Common myeloid progenitor, CD34-positive (primary cell): ENCODE data around the gene UBASH3B.

Source experiments
- CTCF ChIA-PET: fragments of 350-600 bp; sonication (Branson Sonifier 250); formaldehyde crosslinking; loops from one replicate; lab custom pipeline; 2021; ENCODE audit warnings: antibody characterized with exemption; lab: Charles Lee
- POLR2A ChIA-PET: fragments of 350-600 bp; sonication (Branson Sonifier 250); formaldehyde crosslinking; loops from one replicate; lab custom pipeline; 2021; ENCODE audit warnings: antibody characterized with exemption; lab: Charles Lee
- DNase-seq, 3 donors: peaks; one replicate each; pipeline versions ENCODE4 v3.0.0 to v3.0.0-alpha.2; 2013
- H3K27ac ChIP-seq, 2 experiments: 1 replicate in 1 of 2; 2 replicates in 1 of 2; pipeline ENCODE4 v1.7.0; 2013; ENCODE audit warnings: inconsistent platforms in 2 of 2, low read length in 2 of 2, mild to moderate bottlenecking in 2 of 2, low read depth in 1 of 2, moderate library complexity in 1 of 2; ENCODE audit not compliant: severe bottlenecking in 2 of 2, insufficient read depth in 1 of 2, poor library complexity in 1 of 2
- H3K27me3 ChIP-seq, 5 experiments: replicated peaks in 2 of 5; 1 replicate in 3 of 5; 2 replicates in 2 of 5; pipeline versions ENCODE4 v1.6.1 to v1.7.0; 2013; ENCODE audit warnings: low read length in 4 of 5, mild to moderate bottlenecking in 2 of 5, moderate library complexity in 2 of 5, inconsistent platforms in 1 of 5; ENCODE audit not compliant: insufficient read depth in 5 of 5, control insufficient read depth in 4 of 5
- H3K36me3 ChIP-seq, 4 experiments: 1 replicate in 2 of 4; 2 replicates in 2 of 4; pipeline versions ENCODE4 v1.6.1 to v1.7.0; 2013; ENCODE audit warnings: low read length in 3 of 4, control low read depth in 1 of 4, mild to moderate bottlenecking in 1 of 4; ENCODE audit not compliant: control insufficient read depth in 4 of 4, insufficient read depth in 4 of 4
- H3K4me1 ChIP-seq, 4 experiments: 1 replicate in 3 of 4; 2 replicates in 1 of 4; pipeline versions ENCODE4 v1.6.1 to v1.7.1; 2013; ENCODE audit warnings: low read length in 3 of 4, mild to moderate bottlenecking in 3 of 4, control low read depth in 1 of 4, inconsistent platforms in 1 of 4, moderate library complexity in 1 of 4; ENCODE audit not compliant: control insufficient read depth in 4 of 4, insufficient read depth in 4 of 4; ENCODE audit errors: control extremely low read depth in 1 of 4
- H3K4me3 ChIP-seq, 7 experiments: 1 replicate in 4 of 7; 2 replicates in 3 of 7; pipeline versions ENCODE4 v1.5.1 to v1.7.0; 2013; ENCODE audit warnings: mild to moderate bottlenecking in 7 of 7, low read length in 6 of 7, moderate library complexity in 6 of 7, inconsistent platforms in 2 of 7, low read depth in 2 of 7, control low read depth in 1 of 7; ENCODE audit not compliant: insufficient read depth in 4 of 7, control insufficient read depth in 1 of 7; ENCODE audit errors: extremely low read depth in 1 of 7
- H3K9me3 ChIP-seq, 5 experiments: 1 replicate in 4 of 5; 2 replicates in 1 of 5; pipeline versions ENCODE4 v1.6.1 to v1.7.1; 2013; ENCODE audit warnings: low read length in 4 of 5, mild to moderate bottlenecking in 2 of 5, inconsistent platforms in 1 of 5, low read depth in 1 of 5, moderate library complexity in 1 of 5; ENCODE audit not compliant: control insufficient read depth in 4 of 5, insufficient read depth in 2 of 5; ENCODE audit errors: control extremely low read depth in 1 of 5
- WGBS: methylation state at CpG from one replicate; pipeline ENCODE4 v1.1.5; 2013; ENCODE audit not compliant: insufficient coverage; 5-methylcytosine and 5-hydroxymethylcytosine counted together

The UBASH3B gene

GRCh38 chr11:122737951-122738693 is 82.6 kb downstream of the UBASH3B start:
- WGBS: 89% methylated on average over 4 of the region's 5 CpGs
- no peak for DNase-seq
- ChIA-PET POLR2A (no interaction called here), CTCF (interaction anchor here (1.0 to 2.1 kb wide), 2 partner anchors 18 to 69 kb away, joined by 4 to 7 read pairs; no protein-coding TSS in a partner anchor)
- H3K36me3 ChIP-seq: peaks cover 0 to 2% (median 0%) of the 10 kb centered on the region in 4 experiments
- H3K27me3 ChIP-seq: no peaks in the 10 kb centered on the region
- no peaks in the 10 kb centered on the region for H3K9me3 ChIP-seq
- peaks cover 15 to 55% (median 32%) of the 10 kb centered on the region in 4 experiments for H3K4me1 ChIP-seq
- no peak overlapping the region for H3K4me3 ChIP-seq
- H3K27ac ChIP-seq: no peak overlapping the region

GRCh38 chr11:122741613-122742300 is 86.2 kb downstream of the UBASH3B start:
- H3K36me3 ChIP-seq: no peaks in the 10 kb centered on the region
- H3K27me3 ChIP-seq: no peaks in the 10 kb centered on the region
- ChIA-PET POLR2A (no interaction called here), CTCF (interaction anchor here (2.5 to 18.6 kb wide), 3 partner anchors 15 to 75 kb away, joined by 6 to 325 read pairs (median 85); partner anchors contain the start of gene UBASH3B)
- no peak for DNase-seq
- 83% methylated on average over 9 of the region's 12 CpGs for whole genome bisulfite sequencing
- H3K27ac ChIP-seq: no peak overlapping the region
- no peak overlapping the region for H3K4me3 ChIP-seq
- no peaks in the 10 kb centered on the region for H3K9me3 ChIP-seq
- H3K4me1 ChIP-seq: peaks cover 19 to 75% (median 47%) of the 10 kb centered on the region in 4 experiments

- ChIA-PET POLR2A (no interaction called here), CTCF (interaction anchor here (1.6 to 18.6 kb wide), 5 partner anchors 14 to 76 kb away, joined by 6 to 325 read pairs (median 18); partner anchors contain the start of gene UBASH3B)
- Histone ChIP-seq H3K27me3 (no peaks in the 10 kb centered on the region), H3K27ac (no peak overlapping the region), H3K4me3 (no peak overlapping the region), H3K9me3 (no peaks in the 10 kb centered on the region), H3K36me3 (no peaks in the 10 kb centered on the region), H3K4me1 (peaks cover 19 to 82% (median 50%) of the 10 kb centered on the region in 4 experiments)
- 93% methylated on average over 8 of the region's 11 CpGs for WGBS
- DNase-seq: no peak
Observed at GRCh38 chr11:122742301-122743018, 86.9 kb downstream of the UBASH3B start.

GRCh38 chr11:122743097-122743741 is 87.7 kb downstream of the UBASH3B start:
- Histone ChIP-seq H3K4me3 (peak overlapping the region in 1 of 7 experiments; percentile 22), H3K27me3 (no peaks in the 10 kb centered on the region), H3K36me3 (no peaks in the 10 kb centered on the region), H3K27ac (peak overlapping the region; percentile 13 to 47), H3K4me1 (peaks cover 19 to 83% (median 53%) of the 10 kb centered on the region in 4 experiments), H3K9me3 (no peaks in the 10 kb centered on the region)
- 86% methylated on average over 5 of the region's 6 CpGs for WGBS
- CTCF ChIA-PET: interaction anchor here (0.7 to 18.6 kb wide), 9 partner anchors 13 to 114 kb away, joined by 3 to 325 read pairs (median 6); partner anchors contain the start of gene UBASH3B
- no peak for DNase-seq
- POLR2A ChIA-PET: no interaction called here

- Histone ChIP-seq H3K36me3 (no peaks in the 10 kb centered on the region), H3K4me1 (peaks cover 26 to 88% (median 59%) of the 10 kb centered on the region in 4 experiments), H3K27ac (peak overlapping the region; percentile 13 to 47), H3K27me3 (no peaks in the 10 kb centered on the region), H3K4me3 (peak overlapping the region in 3 of 7 experiments; percentile 15 to 40 (median 37)), H3K9me3 (no peaks in the 10 kb centered on the region)
- peak; percentile 85 to 99 (median 98) for DNase-seq
- ChIA-PET CTCF (interaction anchor here (1.3 to 18.6 kb wide), 7 partner anchors 13 to 108 kb away, joined by 3 to 325 read pairs (median 6); partner anchors contain the start of gene UBASH3B), POLR2A (no interaction called here)
- 0% methylated on average over 4 of the region's 6 CpGs for WGBS
Observed at GRCh38 chr11:122743949-122744348, 88.4 kb downstream of the UBASH3B start.

- peak overlapping the region; percentile 13 to 47 for H3K27ac ChIP-seq
Observed at GRCh38 chr11:122744357-122744756, 88.8 kb downstream of the UBASH3B start.

More at GRCh38 chr11:122744357-122744756, 88.8 kb downstream of the UBASH3B start:
- Histone ChIP-seq H3K36me3 (no peaks in the 10 kb centered on the region), H3K27me3 (no peaks in the 10 kb centered on the region), H3K4me3 (peak overlapping the region in 3 of 7 experiments; percentile 15 to 37 (median 17)), H3K4me1 (peaks cover 29 to 92% (median 63%) of the 10 kb centered on the region in 4 experiments), H3K9me3 (no peaks in the 10 kb centered on the region)
- 49% methylated on average over 5 of the region's 5 CpGs for WGBS
- no peak for DNase-seq
- CTCF ChIA-PET: interaction anchor here (1.0 to 18.6 kb wide), 7 partner anchors 12 to 109 kb away, joined by 3 to 325 read pairs (median 6); partner anchors contain the start of gene UBASH3B
- POLR2A ChIA-PET: no interaction called here
